ENCODE results near the gene CTNNA1. TPM values are rescaled to one million over a fixed set of nuclear protein-coding genes. Genes with fewer than 3 reads are reported as not detected.

CTNNA1 gene
- total and polyA plus RNA-seq, 2 of the 8 experiments (the other 6 are each of a cell fraction or from before 2014, with no cell fraction given): 115 to 349 TPM

GRCh38 chr5:138927544-138927943, 174.3 kb downstream of the CTNNA1 start:
- Histone ChIP-seq H3K79me1 (ENCODE audit: low read depth, low read length) (peaks cover 5% of the 10 kb centered on the region; the same call in 1 of the 2 replicates), H2BK120ac (replicated peaks; ENCODE audit: low read depth, low read length) (no peak overlapping the region), H3K56ac (replicated peaks; ENCODE audit: insufficient read length, low read depth, low read length) (no peak overlapping the region), H3K23me2 (ENCODE audit: low read depth, low read length) (no peaks in the 10 kb centered on the region), H3K4me3 (ENCODE audit: extremely low read depth in 1 of 4, insufficient read depth in 2 of 4, low read depth in 3 of 4, low read length in 4 of 4) (no peak overlapping the region), H3K4ac (replicated peaks; ENCODE audit: insufficient read length, low read depth, low read length) (no peak overlapping the region), H3K27ac (ENCODE audit: low read depth, low read length) (no peak overlapping the region), H3K36me3 (ENCODE audit: control insufficient read depth in 2 of 4, insufficient read depth in 4 of 4, low read length in 3 of 4) (peaks cover 27 to 77% (median 53%) of the 10 kb centered on the region in 4 experiments), H2BK12ac (ENCODE audit: low read depth, low read length) (no peak overlapping the region), H4K91ac (replicated peaks; ENCODE audit: insufficient read length, low read length) (no peak overlapping the region), H3K79me2 (ENCODE audit: control insufficient read depth in 1 of 2, insufficient read depth in 2 of 2, low read length in 2 of 2) (no peaks in the 10 kb centered on the region), H4K8ac (ENCODE audit: extremely low read depth, insufficient read depth, low read length) (no peak overlapping the region), H3K4me1 (replicated peaks in 1 of 4; ENCODE audit: control insufficient read depth in 3 of 4, insufficient read depth in 4 of 4, low read length in 3 of 4) (peaks cover 0 to 3% (median 0%) of the 10 kb centered on the region in 4 experiments; a peak in 1 of 7 replicates), H2AFZ (ENCODE audit: low read length) (no peak overlapping the region), H2BK20ac (ENCODE audit: low read length) (no peak overlapping the region), H3K23ac (ENCODE audit: insufficient read length) (no peak overlapping the region), H4K20me1 (replicated peaks in 1 of 2; ENCODE audit: control insufficient read depth in 1 of 2, insufficient read depth in 2 of 2, low read length in 2 of 2) (peaks cover 0 to 2% of the 10 kb centered on the region in 2 experiments), H3K9me3 (ENCODE audit: insufficient read depth in 2 of 2, low read depth in 1 of 2, low read length in 1 of 2) (no peaks in the 10 kb centered on the region), H3K4me2 (ENCODE audit: insufficient read depth in 1 of 2, low read depth in 2 of 2, low read length in 2 of 2) (no peak overlapping the region), H2BK5ac (ENCODE audit: low read depth, low read length) (no peak overlapping the region), H2AK5ac (ENCODE audit: low read depth, low read length) (no peak overlapping the region), H3K27me3 (replicated peaks in 1 of 4; ENCODE audit: control insufficient read depth in 3 of 4, extremely low read depth in 1 of 4, insufficient read depth in 3 of 4, low read length in 3 of 4) (no peaks in the 10 kb centered on the region), H3K18ac (ENCODE audit: extremely low read depth, low read length) (no peak overlapping the region), H2BK15ac (ENCODE audit: low read length) (no peak overlapping the region), H3K9ac (replicated peaks in 1 of 4; ENCODE audit: extremely low read depth in 1 of 4, low read depth in 3 of 4, low read length in 3 of 4) (no peak overlapping the region), H4K5ac (ENCODE audit: insufficient read length, low read depth, low read length) (no peak overlapping the region), H3K14ac (ENCODE audit: insufficient read length) (no peak overlapping the region)
- DNase-seq (ENCODE audit: low read depth in 1 of 2, low spot score in 2 of 2): no peak
- FAIRE-seq: no peak
- ChIA-PET POLR2A (ENCODE audit: partially characterized antibody) (no interaction called here), CTCF (ENCODE audit: partially characterized antibody) (no interaction called here)
- WGBS, 2 experiments (ENCODE audit: extremely low coverage in 1 of 2, insufficient coverage in 1 of 2, insufficient read length in 1 of 2, insufficient replicate concordance in 2 of 2, low coverage in 1 of 2, low lambda C conversion rate in 2 of 2, missing lambda C conversion rate in 1 of 2): 96% methylated on average over 8 of the region's 8 CpGs; no CpG with 5 or more reads in 1 of the 2 experiments
- TF ChIP-seq YY1 (IDR thresholded peaks at IDR 0.05; ENCODE audit: low read depth, low read length) (no peak), TCF12 (IDR thresholded peaks at IDR 0.05; ENCODE audit: low read depth, low read length) (no peak), HDAC2 (IDR thresholded peaks at IDR 0.05; ENCODE audit: borderline replicate concordance in 1 of 2, low read depth in 2 of 2, low read length in 2 of 2) (no peak), TBP (IDR thresholded peaks at IDR 0.05; ENCODE audit: low read depth, low read length) (no peak)
